Liver (tissue), 5 donors: Measurements from ENCODE around the gene SH2D7. TPM values are rescaled to one million over a fixed set of nuclear protein-coding genes. Genes with fewer than 3 reads are reported as not detected.

Source experiments
- polyA plus RNA-seq, 2 donors: library from polyadenylated mRNA; stranded (reverse) in 1 of 2; unstranded in 1 of 2; fragments of 200-250 nt in 1 of 2; fragments of >200 nt in 1 of 2; fragmentation: Nextera tagmentation in 1 of 2; extraction: Ambion mirVana in 1 of 2; gene quantifications; one replicate each; pipeline versions ENCODE4 v1.2.1 to v1.2.3, GENCODE V29; 2013 to 2015
- small RNA-seq: library from RNA; depleted of rRNA; stranded (forward); fragments of <200 nt; gene quantifications from one replicate; pipeline ENCODE3, GENCODE V24; 2014
- total RNA-seq, 2 donors: library from RNA; depleted of rRNA; stranded (reverse); fragments of >200 nt; gene quantifications; one replicate each; pipeline ENCODE4 v1.2.3, GENCODE V29; 2014
- donor health status: healthy.
- donor health status: healthy.
- donor health status: healthy.

The SH2D7 gene
- total and polyA plus RNA-seq, 4 donors = not detected

Small RNA genes lying within 50 kb of the gene (small RNA-seq; reads per million reads assigned to genes)
- gene RF00092 = not detected

Other genes starting within 250 kb of the SH2D7 start
- gene TBC1D2B, start 14.8 kb upstream of the SH2D7 start, total RNA-seq = 100 to 1,000 TPM in 1 of 2 donors, 1 to 10 TPM in 1; 8.4 to 119 TPM
- gene TBC1D2B, start 14.8 kb upstream of the SH2D7 start, polyA plus RNA-seq = 10 to 100 TPM; 18.7 to 25.2 TPM
- gene CIB2, start 38.9 kb downstream of the SH2D7 start, total RNA-seq = 1 to 10 TPM in 1 of 2 donors, under 1 TPM in 1; 0.25 to 2.2 TPM
- gene CIB2, start 38.9 kb downstream of the SH2D7 start, polyA plus RNA-seq = under 1 TPM; 0.36 to 0.70 TPM
- 10 to 100 TPM; 13.5 to 51.7 TPM for gene IDH3A, start 56.8 kb downstream of the SH2D7 start, total RNA-seq
- 10 to 100 TPM; 17.8 to 30.2 TPM for gene IDH3A, start 56.8 kb downstream of the SH2D7 start, polyA plus RNA-seq
- gene ACSBG1, start 142.0 kb downstream of the SH2D7 start, total RNA-seq = 1 to 10 TPM in 1 of 2 donors, under 1 TPM in 1; under 0.01 to 3.8 TPM
- gene ACSBG1, start 142.0 kb downstream of the SH2D7 start, polyA plus RNA-seq = under 1 TPM; 0.06 to 0.24 TPM
- 10 to 100 TPM in 1 of 2 donors, 1 to 10 TPM in 1; 2.9 to 79.0 TPM for gene DNAJA4, start 172.0 kb downstream of the SH2D7 start, total RNA-seq
- 1 to 10 TPM in 1 of 2 donors, under 1 TPM in 1; 0.93 to 1.1 TPM for gene DNAJA4, start 172.0 kb downstream of the SH2D7 start, polyA plus RNA-seq
- 10 to 100 TPM; 44.9 to 48.7 TPM for gene SKIC8, start 207.0 kb downstream of the SH2D7 start, total RNA-seq
- 10 to 100 TPM; 33.4 to 35.5 TPM for gene SKIC8, start 207.0 kb downstream of the SH2D7 start, polyA plus RNA-seq
- not detected for gene CRABP1, start 247.8 kb downstream of the SH2D7 start, total RNA-seq
- not detected for gene CRABP1, start 247.8 kb downstream of the SH2D7 start, polyA plus RNA-seq